Tibial artery (tissue), 4 donors: Measurements from ENCODE around the gene CNOT4.

Source experiments
- DNase-seq, 2 donors: peaks; one replicate each; pipeline ENCODE4 v3.0.0-alpha.2; 2019
- H3K27ac ChIP-seq, 2 donors: fragments of 200-600 bp; sonication (generic) in 1 of 2; 1 replicate in 1 of 2; 2 replicates in 1 of 2; pipeline ENCODE4 v1.5.1; 2018 to 2019; ENCODE audit warnings: mild to moderate bottlenecking in 1 of 2
- H3K27me3 ChIP-seq, 2 donors: fragments of 200-600 bp; sonication (generic) in 1 of 2; one replicate each; pipeline versions ENCODE4 v1.5.1 to v1.6.0; 2016 to 2019
- H3K36me3 ChIP-seq, 3 donors: fragments of 200-600 bp; sonication (generic) in 2 of 3; one replicate each; pipeline ENCODE4 v1.5.1; 2016 to 2019; ENCODE audit warnings: mild to moderate bottlenecking in 2 of 3
- H3K4me1 ChIP-seq, 4 donors: fragments of 200-600 bp; sonication (generic) in 2 of 4; 1 replicate in 3 of 4; 2 replicates in 1 of 4; pipeline ENCODE4 v1.5.1; 2016 to 2019
- H3K4me3 ChIP-seq, 2 donors: fragments of 200-600 bp; sonication (generic) in 1 of 2; 1 replicate in 1 of 2; 2 replicates in 1 of 2; pipeline ENCODE4 v1.5.1; 2018 to 2019; ENCODE audit warnings: mild to moderate bottlenecking in 2 of 2
- H3K9me3 ChIP-seq, 3 donors: fragments of 200-600 bp; sonication (generic) in 1 of 3; one replicate each; pipeline ENCODE4 v1.5.1; 2016 to 2019
- intact Hi-C: fragments of 100-400 bp; cut with DNase I; formaldehyde crosslinking; loops from one replicate; pipeline ENCODE4 v1.15.0; 2023; ENCODE audit warnings: low total_unique reads
- TF ChIP-seq, protein P1 (sequence below), 2 experiments: fragments of 200-600 bp in 1 of 2; fragments of 450-650 bp in 1 of 2; IDR thresholded peaks; one replicate each; pipeline ENCODE4 v1.5.1; 2017 to 2019; ENCODE audit warnings: antibody characterized with exemption in 2 of 2, mild to moderate bottlenecking in 1 of 2, moderate library complexity in 1 of 2

The CNOT4 gene

DNA sequence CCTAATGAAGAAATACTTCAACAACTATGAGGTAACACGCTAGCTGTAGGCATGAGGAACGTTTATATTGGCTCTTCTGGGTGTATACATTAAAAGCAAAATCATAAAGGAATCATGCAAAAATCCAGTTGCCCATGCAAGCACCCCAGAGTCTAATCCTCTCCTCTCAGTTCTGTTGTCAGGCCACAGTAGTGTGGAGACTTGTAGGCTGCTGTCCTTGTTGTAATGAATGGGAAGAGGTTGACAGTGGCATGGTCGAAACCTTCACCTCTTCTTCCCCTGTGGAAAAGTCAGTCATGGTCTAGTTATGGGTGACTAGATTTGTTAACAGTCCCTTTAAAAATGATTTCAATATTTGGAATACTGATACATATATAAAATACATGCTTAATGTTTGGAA, 121.3 kb downstream of the CNOT4 start:
- Histone ChIP-seq H3K4me3 (no peak overlapping the region), H3K36me3 (peaks cover 5 to 10% (median 6%) of the 10 kb centered on the region in 3 donors), H3K9me3 (no peaks in the 10 kb centered on the region), H3K4me1 (peaks cover 0 to 13% (median 0%) of the 10 kb centered on the region in 4 donors), H3K27me3 (no peaks in the 10 kb centered on the region), H3K27ac (no peak overlapping the region)
- intact Hi-C loops: no loop called here
- no peak for DNase-seq
- TF ChIP-seq, protein P1, sequence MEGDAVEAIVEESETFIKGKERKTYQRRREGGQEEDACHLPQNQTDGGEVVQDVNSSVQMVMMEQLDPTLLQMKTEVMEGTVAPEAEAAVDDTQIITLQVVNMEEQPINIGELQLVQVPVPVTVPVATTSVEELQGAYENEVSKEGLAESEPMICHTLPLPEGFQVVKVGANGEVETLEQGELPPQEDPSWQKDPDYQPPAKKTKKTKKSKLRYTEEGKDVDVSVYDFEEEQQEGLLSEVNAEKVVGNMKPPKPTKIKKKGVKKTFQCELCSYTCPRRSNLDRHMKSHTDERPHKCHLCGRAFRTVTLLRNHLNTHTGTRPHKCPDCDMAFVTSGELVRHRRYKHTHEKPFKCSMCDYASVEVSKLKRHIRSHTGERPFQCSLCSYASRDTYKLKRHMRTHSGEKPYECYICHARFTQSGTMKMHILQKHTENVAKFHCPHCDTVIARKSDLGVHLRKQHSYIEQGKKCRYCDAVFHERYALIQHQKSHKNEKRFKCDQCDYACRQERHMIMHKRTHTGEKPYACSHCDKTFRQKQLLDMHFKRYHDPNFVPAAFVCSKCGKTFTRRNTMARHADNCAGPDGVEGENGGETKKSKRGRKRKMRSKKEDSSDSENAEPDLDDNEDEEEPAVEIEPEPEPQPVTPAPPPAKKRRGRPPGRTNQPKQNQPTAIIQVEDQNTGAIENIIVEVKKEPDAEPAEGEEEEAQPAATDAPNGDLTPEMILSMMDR (IDR thresholded peaks at IDR 0.05): no peak

DNA sequence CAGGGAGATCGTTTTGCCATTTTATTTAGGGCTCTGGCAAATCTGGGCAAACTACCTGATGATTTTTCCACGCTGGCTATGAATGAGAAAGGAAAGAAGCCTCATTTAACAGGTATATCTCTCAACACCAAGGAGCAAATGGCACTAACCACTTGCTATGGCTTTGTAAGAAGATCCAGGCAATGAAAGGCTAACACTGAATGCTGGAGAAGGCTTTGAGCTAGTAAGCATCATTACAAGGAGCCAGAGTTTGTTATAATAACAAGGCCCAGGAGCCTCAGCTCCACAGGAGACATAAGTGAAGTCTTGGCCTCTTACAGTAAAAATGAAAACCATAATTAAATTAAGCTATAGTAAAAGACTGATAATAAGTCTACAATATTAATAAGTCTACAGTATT, 123.1 kb downstream of the CNOT4 start:
- H3K4me3 ChIP-seq: no peak overlapping the region
- H3K36me3 ChIP-seq: no peaks in the 10 kb centered on the region
- intact Hi-C loops: no loop called here
- H3K27me3 ChIP-seq: no peaks in the 10 kb centered on the region
- TF ChIP-seq, protein P1 (IDR thresholded peaks at IDR 0.05): no peak
- H3K4me1 ChIP-seq: peaks cover 0 to 13% (median 0%) of the 10 kb centered on the region in 4 donors
- DNase-seq: no peak
- H3K27ac ChIP-seq: no peak overlapping the region
- H3K9me3 ChIP-seq: no peaks in the 10 kb centered on the region

DNA sequence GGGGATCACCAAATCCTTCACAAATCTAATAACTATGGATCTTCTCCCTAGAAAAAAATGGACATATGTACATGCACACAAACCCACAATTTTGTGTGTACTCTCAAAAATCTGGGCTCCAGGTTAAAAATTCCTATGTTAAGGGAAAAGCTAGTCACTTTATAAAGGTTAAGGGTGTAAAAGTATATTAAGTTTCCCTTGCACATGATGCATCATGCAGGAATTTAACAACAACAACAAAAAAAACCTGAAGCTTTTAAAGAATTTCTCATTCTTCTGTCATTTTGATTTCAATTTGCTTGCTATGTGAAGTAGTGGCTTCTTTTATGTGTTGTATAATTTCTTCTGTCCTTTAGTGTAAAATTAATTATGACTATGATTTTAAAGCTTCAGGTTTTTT, 123.7 kb downstream of the CNOT4 start:
- DNase-seq: no peak
- TF ChIP-seq, protein P1 (IDR thresholded peaks at IDR 0.05): no peak
- intact Hi-C loops: no loop called here
- no peaks in the 10 kb centered on the region for H3K9me3 ChIP-seq
- H3K27me3 ChIP-seq: no peaks in the 10 kb centered on the region
- H3K4me3 ChIP-seq: no peak overlapping the region
- H3K36me3 ChIP-seq: no peaks in the 10 kb centered on the region
- peaks cover 0 to 13% (median 0%) of the 10 kb centered on the region in 4 donors for H3K4me1 ChIP-seq
- no peak overlapping the region for H3K27ac ChIP-seq

DNA sequence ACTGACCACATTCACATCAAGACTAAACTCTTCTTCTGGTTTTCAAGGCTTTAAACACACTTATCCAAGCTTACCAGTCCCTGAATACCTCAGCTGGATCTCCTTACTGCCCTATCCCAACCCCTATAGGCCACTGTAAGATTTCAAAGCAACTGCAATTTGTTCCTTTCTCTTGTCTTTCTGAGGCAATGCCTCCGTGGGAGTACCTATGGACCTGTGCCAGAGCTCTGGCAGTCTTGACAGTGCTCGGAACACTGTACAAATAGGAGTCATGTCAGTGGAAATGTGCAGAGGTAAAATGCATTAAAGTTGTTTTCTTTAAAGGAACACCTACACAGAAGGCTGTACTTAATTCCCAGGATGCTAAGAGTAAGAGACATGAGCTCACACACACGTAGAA, 124.7 kb downstream of the CNOT4 start:
- intact Hi-C loops: no loop called here
- no peak for DNase-seq
- Histone ChIP-seq H3K27ac (no peak overlapping the region), H3K36me3 (no peaks in the 10 kb centered on the region), H3K4me3 (no peak overlapping the region), H3K9me3 (no peaks in the 10 kb centered on the region), H3K27me3 (no peaks in the 10 kb centered on the region), H3K4me1 (peaks cover 0 to 11% (median 0%) of the 10 kb centered on the region in 4 donors)
- TF ChIP-seq, protein P1 (IDR thresholded peaks at IDR 0.05): no peak

DNA sequence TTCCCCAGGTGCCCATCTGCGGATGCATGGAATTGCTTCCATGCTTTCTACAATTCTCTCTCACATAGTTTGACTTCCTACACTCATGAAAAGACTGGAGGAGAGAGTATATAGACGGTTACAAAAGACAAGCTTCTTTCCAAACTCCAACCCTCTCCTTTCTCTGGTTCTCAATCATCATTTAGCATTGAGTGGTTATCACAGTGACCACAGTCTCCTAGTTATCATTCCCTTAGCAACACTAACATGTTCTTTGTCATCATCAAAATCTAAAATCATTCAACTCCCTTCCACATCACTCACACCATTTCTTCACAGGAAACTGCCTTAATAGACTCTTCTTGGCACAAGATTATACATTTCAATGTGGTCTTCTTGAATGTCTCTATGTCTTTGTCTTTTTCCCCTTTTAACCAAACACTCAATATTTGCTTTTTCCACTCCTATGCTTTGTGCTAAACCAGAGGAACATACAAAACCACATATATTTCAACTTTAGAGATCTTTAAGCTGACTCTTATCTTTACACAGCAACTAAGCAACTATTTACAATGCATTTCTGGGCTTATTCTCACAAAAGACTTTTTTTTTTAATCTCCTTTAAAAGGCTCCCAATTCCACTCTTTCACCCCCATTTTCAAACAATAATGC, 126.3 kb downstream of the CNOT4 start:
- TF ChIP-seq, protein P1 (IDR thresholded peaks at IDR 0.05): no peak
- Histone ChIP-seq H3K36me3 (no peaks in the 10 kb centered on the region), H3K4me1 (peaks cover 0 to 5% (median 0%) of the 10 kb centered on the region in 4 donors), H3K27me3 (no peaks in the 10 kb centered on the region), H3K4me3 (no peak overlapping the region), H3K27ac (no peak overlapping the region), H3K9me3 (no peaks in the 10 kb centered on the region)
- intact Hi-C loops: no loop called here
- no peak for DNase-seq
